HG03175 (cell line): ENCODE measurements around the gene USP17L10.
"Not testable (repeated sequence)": the region's sequence is repeated elsewhere in the genome, so short reads cannot be mapped to it uniquely, and the experiment has no call there.

Experiments used
- ATAC-seq: cut with Tn5 transposase; IDR thresholded peaks from one replicate; pipeline ENCODE4 v1.9.1; 2021; ENCODE audit warnings: mild to moderate bottlenecking, moderate library complexity; ENCODE audit not compliant: unreplicated experiment

Gene USP17L10

GRCh38 chr4:9210357-9210756 is at the start of gene USP17L10:
Gene USP17L10 (plus strand): TSS chr4:9210657. CDS start chr4:9210657, 0 bp downstream.
- not testable (repeated sequence) for ATAC-seq

GRCh38 chr4:9165990-9166389 is 44.5 kb upstream of the USP17L10 start:
- not testable (repeated sequence) for ATAC-seq

DNA sequence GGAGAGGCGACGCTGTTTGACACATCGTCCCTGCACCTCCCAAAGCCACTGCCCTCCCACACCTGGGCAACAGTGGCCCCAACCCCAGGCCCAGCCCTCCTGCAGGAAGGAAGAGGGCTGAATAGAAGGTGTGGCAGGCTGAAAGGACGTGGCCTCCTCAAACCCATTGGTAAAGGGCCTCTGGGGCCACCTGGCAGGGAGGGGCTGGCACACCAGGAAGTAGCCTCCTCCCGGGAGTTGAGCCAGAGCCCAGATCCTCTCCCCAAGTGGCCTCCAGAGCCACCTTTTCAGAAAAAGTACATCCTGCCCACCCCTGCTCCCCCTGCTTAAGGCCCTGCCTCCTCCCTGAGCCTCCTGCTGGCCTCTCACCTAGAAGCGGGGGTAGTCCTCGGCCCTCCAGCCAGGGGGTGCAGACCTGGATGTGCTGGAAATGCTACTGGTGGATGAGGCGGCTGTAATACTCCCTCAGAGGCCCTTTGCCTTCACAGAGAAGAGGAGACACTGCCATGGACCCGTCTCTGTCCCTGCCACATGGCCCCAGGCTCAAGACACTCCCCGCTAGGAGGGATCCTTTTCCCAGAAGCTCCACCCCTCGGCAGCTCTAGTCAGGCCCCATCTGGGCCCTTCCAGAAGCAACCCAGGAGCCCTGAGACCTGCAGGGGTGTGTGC is 40.5 kb upstream of the USP17L10 start, which contains the start of gene FAM90A26:
TSS of gene FAM90A26 (plus strand) at position 619 of the 669 bp plus-strand sequence. CDS start 2,764 bp downstream, outside the sequence.
- not testable (repeated sequence) for ATAC-seq

DNA sequence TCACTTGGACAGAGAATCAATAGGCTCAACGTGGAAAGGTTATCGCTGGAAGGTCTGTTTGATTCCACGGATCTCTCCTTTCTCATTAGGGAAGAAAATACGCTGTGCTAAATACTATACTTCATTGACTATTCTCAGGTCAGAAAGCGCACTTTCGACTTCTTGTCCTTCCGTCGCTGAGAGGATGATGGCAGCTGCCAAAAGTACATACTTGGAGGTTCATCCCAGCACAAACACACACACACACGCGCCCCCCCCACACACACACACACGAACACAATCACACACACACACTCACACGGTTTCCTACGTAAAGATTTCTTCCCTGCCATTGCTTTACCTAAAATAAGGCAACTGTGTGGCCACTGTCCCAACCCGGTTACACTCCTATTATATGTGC is 4.2 kb downstream of the USP17L10 start:
- ATAC-seq, result not testable (repeated sequence)

DNA sequence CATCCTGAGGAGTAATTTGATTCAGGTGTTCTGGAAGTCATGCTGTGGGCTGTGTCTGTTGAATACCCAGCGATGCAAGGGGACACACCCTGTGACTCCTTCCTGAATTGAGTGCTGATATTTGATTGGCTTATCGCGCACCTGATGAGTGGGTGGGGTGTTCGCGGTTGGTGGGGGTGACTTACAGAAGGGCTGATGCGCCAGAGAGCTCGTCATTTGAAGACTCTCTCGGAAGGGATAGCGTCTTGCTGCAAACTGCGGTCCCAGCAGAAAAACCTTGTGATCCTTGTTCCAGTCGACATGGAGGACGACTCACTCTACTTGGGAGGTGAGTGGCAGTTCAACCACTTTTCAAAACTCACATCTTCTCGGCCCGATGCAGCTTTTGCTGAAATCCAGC is 4.6 kb downstream of the USP17L10 start, which contains the start of gene USP17L11:
TSS of gene USP17L11 (plus strand) at position 301 of the 400 bp plus-strand sequence. CDS start at position 301, 0 bp downstream.
- not testable (repeated sequence) for ATAC-seq

DNA sequence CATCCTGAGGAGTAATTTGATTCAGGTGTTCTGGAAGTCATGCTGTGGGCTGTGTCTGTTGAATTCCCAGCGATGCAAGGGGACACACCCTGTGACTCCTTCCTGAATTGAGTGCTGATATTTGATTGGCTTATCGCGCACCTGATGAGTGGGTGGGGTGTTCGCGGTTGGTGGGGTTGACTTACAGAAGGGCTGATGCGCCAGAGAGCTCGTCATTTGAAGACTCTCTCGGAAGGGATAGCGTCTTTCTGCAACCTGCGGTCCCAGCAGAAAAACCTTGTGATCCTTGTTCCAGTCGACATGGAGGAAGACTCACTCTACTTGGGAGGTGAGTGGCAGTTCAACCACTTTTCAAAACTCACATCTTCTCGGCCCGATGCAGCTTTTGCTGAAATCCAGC is 9.4 kb downstream of the USP17L10 start, which contains the start of gene USP17L12:
TSS of gene USP17L12 (plus strand) at position 301 of the 400 bp plus-strand sequence. CDS start at position 301, 0 bp downstream.
- ATAC-seq, result not testable (repeated sequence)

DNA sequence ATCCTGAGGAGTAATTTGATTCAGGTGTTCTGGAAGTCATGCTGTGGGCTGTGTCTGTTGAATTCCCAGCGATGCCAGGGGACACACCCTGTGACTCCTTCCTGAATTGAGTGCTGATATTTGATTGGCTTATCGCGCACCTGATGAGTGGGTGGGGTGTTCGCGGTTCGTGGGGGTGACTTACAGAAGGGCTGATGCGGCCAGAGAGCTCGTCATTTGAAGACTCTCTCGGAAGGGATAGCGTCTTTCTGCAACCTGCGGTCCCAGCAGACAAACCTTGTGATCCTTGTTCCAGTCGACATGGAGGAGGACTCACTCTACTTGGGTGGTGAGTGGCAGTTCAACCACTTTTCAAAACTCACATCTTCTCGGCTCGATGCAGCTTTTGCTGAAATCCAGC is 14.1 kb downstream of the USP17L10 start, which contains the start of gene USP17L13:
TSS of gene USP17L13 (plus strand) at position 301 of the 400 bp plus-strand sequence. CDS start at position 301, 0 bp downstream.
- not testable (repeated sequence) for ATAC-seq

DNA sequence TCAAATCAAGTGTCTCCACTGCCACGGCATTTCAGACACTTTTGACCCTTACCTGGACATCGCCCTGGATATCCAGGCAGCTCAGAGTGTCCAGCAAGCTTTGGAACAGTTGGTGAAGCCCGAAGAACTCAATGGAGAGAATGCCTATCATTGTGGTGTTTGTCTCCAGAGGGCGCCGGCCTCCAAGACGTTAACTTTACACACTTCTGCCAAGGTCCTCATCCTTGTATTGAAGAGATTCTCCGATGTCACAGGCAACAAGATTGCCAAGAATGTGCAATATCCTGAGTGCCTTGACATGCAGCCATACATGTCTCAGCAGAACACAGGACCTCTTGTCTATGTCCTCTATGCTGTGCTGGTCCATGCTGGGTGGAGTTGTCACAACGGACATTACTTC is 19.8 kb downstream of the USP17L10 start:
- ATAC-seq, result not testable (repeated sequence)

- ATAC-seq, result not testable (repeated sequence)
Observed at GRCh38 chr4:9234085-9234484, 23.6 kb downstream of the USP17L10 start, which contains the start of gene USP17L15. Gene USP17L15 (plus strand): TSS chr4:9234385. CDS start chr4:9234385, 0 bp downstream.

DNA sequence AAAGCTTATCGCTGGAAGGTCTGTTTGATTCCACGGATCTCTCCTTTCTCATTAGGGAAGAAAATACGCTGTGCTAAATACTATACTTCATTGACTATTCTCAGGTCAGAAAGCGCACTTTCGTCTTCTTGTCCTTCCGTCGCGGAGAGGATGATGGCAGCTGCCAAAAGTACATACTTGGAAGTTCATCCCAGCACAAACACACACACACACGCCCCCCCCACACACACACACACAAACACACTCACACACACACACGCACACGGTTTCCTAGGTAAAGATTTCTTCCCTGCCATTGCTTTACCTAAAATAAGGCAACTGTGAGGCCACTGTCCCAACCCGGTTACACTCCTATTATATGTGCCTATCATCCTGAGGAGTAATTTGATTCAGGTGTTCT is 28.0 kb downstream of the USP17L10 start:
- not testable (repeated sequence) for ATAC-seq

DNA sequence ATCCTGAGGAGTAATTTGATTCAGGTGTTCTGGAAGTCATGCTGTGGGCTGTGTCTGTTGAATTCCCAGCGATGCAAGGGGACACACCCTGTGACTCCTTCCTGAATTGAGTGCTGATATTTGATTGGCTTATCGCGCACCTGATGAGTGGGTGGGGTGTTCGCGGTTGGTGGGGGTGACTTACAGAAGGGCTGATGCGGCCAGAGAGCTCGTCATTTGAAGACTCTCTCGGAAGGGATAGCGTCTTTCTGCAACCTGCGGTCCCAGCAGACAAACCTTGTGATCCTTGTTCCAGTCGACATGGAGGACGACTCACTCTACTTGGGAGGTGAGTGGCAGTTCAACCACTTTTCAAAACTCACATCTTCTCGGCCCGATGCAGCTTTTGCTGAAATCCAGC is 33.1 kb downstream of the USP17L10 start, which contains the start of gene USP17L17:
TSS of gene USP17L17 (plus strand) at position 301 of the 400 bp plus-strand sequence. CDS start at position 301, 0 bp downstream.
- ATAC-seq, result not testable (repeated sequence)

GRCh38 chr4:9247953-9248680 is 37.7 kb downstream of the USP17L10 start, which contains the start of gene USP17L18:
Gene USP17L18 (plus strand): TSS chr4:9248630. CDS start chr4:9248630, 0 bp downstream.
- ATAC-seq, result not testable (repeated sequence)

GRCh38 chr4:9253078-9253477 is 42.6 kb downstream of the USP17L10 start, which contains the start of gene USP17L19:
Gene USP17L19 (plus strand): TSS chr4:9253378. CDS start chr4:9253378, 0 bp downstream.
- not testable (repeated sequence) for ATAC-seq

- ATAC-seq, result not testable (repeated sequence)
Observed at GRCh38 chr4:9257824-9258223, 47.4 kb downstream of the USP17L10 start, which contains the start of gene USP17L20. Gene USP17L20 (plus strand): TSS chr4:9258124. CDS start chr4:9258124, 0 bp downstream.
